Peyer's patch (tissue), 4 donors: ENCODE measurements around the gene OIT3. TPM values are rescaled to one million over a fixed set of nuclear protein-coding genes. Genes with fewer than 3 reads are reported as not detected.

Source experiments
- DNase-seq, 3 donors: peaks; one replicate each; pipeline ENCODE4 v3.0.0-alpha.2; 2017 to 2019
- H3K27ac ChIP-seq, 4 donors: fragments of 200-600 bp; sonication (generic); one replicate each; pipeline ENCODE4 v1.5.1; 2016 to 2019
- H3K27me3 ChIP-seq, 2 donors: fragments of 200-600 bp; sonication (generic); one replicate each; pipeline ENCODE4 v1.5.1; 2019
- H3K36me3 ChIP-seq, 3 donors: fragments of 200-600 bp; sonication (generic); one replicate each; pipeline ENCODE4 v1.5.1; 2016 to 2019
- H3K4me1 ChIP-seq, 4 donors: fragments of 200-600 bp; sonication (generic); one replicate each; pipeline ENCODE4 v1.5.1; 2016 to 2019
- H3K4me3 ChIP-seq, 4 donors: fragments of 200-600 bp; sonication (generic); 1 replicate in 3 of 4; 2 replicates in 1 of 4; pipeline ENCODE4 v1.5.1; 2016 to 2019; ENCODE audit warnings: mild to moderate bottlenecking in 1 of 4
- H3K9me3 ChIP-seq, 4 donors: fragments of 200-600 bp; sonication (generic); one replicate each; pipeline ENCODE4 v1.5.1; 2016 to 2019; ENCODE audit warnings: mild to moderate bottlenecking in 1 of 4
- POLR2A ChIP-seq, 2 donors: fragments of 450-650 bp; IDR thresholded peaks; one replicate each; pipeline ENCODE4 v1.5.1; 2017; ENCODE audit warnings: antibody characterized with exemption in 2 of 2, mild to moderate bottlenecking in 2 of 2, moderate library complexity in 2 of 2
- total RNA-seq, 4 donors: library from RNA; depleted of rRNA; stranded (reverse); fragments of >200 nt; gene quantifications; one replicate each; pipeline ENCODE4 v1.1.0, GENCODE V29; 2016
- TF ChIP-seq, protein P1 (sequence below), 6 experiments: fragments of 450-650 bp in 4 of 6; fragments of 200-600 bp in 2 of 6; sonication (generic) in 1 of 6; IDR thresholded peaks; one replicate each; pipeline ENCODE4 v1.5.1; 2017 to 2019; ENCODE audit warnings: antibody characterized with exemption in 6 of 6, mild to moderate bottlenecking in 3 of 6, moderate library complexity in 1 of 6

The OIT3 gene
- total RNA-seq, 4 donors from 2014 or later: 0.40 to 0.76 TPM; not detected in 2

DNA sequence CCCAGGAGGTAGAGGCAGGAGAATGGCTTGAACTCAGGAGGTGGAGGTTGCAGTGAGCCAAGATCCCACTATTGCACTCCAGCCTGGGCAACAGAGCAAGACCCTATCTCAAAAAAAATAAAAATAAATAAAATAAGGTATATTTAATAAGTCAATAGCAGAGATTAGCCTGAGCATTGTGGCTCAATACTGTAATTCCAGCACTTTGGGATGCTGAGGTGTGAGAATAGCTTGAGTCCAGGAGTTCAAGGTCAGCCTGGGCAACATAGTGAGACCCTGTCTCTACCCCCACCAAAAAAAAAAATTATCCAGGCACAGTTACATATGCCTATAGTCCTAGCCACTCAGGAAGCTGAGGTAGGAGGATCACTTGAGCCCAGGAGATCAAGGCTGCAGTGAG lies 38.4 kb upstream of the OIT3 start:
- no peak for TF ChIP-seq POLR2A (IDR thresholded peaks at IDR 0.05)
- TF ChIP-seq, protein P1, sequence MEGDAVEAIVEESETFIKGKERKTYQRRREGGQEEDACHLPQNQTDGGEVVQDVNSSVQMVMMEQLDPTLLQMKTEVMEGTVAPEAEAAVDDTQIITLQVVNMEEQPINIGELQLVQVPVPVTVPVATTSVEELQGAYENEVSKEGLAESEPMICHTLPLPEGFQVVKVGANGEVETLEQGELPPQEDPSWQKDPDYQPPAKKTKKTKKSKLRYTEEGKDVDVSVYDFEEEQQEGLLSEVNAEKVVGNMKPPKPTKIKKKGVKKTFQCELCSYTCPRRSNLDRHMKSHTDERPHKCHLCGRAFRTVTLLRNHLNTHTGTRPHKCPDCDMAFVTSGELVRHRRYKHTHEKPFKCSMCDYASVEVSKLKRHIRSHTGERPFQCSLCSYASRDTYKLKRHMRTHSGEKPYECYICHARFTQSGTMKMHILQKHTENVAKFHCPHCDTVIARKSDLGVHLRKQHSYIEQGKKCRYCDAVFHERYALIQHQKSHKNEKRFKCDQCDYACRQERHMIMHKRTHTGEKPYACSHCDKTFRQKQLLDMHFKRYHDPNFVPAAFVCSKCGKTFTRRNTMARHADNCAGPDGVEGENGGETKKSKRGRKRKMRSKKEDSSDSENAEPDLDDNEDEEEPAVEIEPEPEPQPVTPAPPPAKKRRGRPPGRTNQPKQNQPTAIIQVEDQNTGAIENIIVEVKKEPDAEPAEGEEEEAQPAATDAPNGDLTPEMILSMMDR (IDR thresholded peaks at IDR 0.05): no peak
- no peaks in the 10 kb centered on the region for H3K9me3 ChIP-seq
- H3K36me3 ChIP-seq: no peaks in the 10 kb centered on the region
- H3K27me3 ChIP-seq: no peaks in the 10 kb centered on the region
- no peak for DNase-seq
- H3K27ac ChIP-seq: no peak overlapping the region
- no peak overlapping the region for H3K4me3 ChIP-seq
- H3K4me1 ChIP-seq: no peaks in the 10 kb centered on the region

DNA sequence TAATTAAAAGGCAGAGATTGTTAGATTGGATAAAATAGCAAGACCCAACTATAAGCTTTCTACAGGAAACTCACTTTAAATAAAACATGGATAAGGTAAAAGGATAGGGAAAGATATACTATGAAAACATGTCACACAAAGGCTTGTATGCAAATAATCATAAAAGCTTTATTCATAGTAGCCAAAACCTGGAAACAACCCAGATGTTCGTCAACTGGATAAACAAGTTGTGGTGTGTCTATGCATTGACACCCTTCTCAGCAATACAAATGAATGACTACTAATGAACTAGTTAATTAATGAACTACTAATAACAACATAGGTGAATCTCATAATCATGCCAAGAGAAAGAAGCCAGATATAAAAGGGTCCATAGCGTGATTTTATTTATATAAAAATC lies 37.7 kb upstream of the OIT3 start:
- DNase-seq: no peak
- TF ChIP-seq POLR2A (IDR thresholded peaks at IDR 0.05): no peak
- TF ChIP-seq, protein P1 (IDR thresholded peaks at IDR 0.05): no peak
- peaks cover 0 to 4% (median 0%) of the 10 kb centered on the region in 3 donors for H3K36me3 ChIP-seq
- no peaks in the 10 kb centered on the region for H3K4me1 ChIP-seq
- no peaks in the 10 kb centered on the region for H3K9me3 ChIP-seq
- H3K27me3 ChIP-seq: no peaks in the 10 kb centered on the region
- no peak overlapping the region for H3K27ac ChIP-seq
- H3K4me3 ChIP-seq: no peak overlapping the region

DNA sequence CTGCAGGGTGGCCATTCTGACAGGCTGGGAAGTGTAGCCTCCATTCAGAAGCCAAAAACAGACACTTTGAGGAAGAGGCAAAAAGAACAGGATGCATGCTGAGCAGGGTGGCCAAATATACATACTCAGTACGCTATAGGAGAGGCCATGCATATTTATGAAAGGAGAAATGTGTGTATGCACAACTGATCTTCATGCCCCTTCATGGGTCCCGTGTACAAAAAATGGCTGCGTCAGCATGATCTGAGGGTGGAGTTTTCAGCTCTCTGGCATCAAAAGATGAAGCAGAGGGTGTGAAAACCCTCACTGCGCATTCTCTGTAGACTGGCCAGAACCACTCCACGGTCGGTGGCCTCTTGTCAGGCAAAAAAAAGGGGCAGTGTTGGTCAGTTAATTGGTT lies 35.5 kb upstream of the OIT3 start:
- H3K4me1 ChIP-seq: no peaks in the 10 kb centered on the region
- H3K27ac ChIP-seq: no peak overlapping the region
- H3K27me3 ChIP-seq: no peaks in the 10 kb centered on the region
- H3K9me3 ChIP-seq: no peaks in the 10 kb centered on the region
- no peak overlapping the region for H3K4me3 ChIP-seq
- no peak for TF ChIP-seq POLR2A (IDR thresholded peaks at IDR 0.05)
- TF ChIP-seq, protein P1 (IDR thresholded peaks at IDR 0.05): no peak
- H3K36me3 ChIP-seq: peaks cover 0 to 27% (median 0%) of the 10 kb centered on the region in 3 donors
- DNase-seq: no peak

DNA sequence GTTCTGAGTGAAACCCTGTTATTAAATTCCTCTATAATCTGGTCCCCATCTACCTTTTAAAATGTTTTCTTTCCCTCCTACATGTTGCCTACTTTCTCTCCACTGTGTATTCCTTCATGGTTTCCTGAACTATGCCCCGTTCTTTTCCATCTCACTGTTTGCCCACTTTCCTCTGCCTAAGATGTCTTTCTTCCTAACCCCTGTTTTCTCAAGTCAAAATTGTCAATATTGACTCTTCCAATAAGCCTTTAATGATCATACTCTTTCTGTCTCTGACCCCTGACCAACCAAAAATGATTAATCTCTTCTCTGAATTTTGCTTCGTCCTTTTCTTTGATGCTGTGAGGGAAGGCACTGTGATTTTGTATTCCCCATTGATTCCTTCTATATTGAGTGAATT lies 30.6 kb upstream of the OIT3 start:
- H3K27me3 ChIP-seq: no peaks in the 10 kb centered on the region
- H3K9me3 ChIP-seq: no peaks in the 10 kb centered on the region
- H3K27ac ChIP-seq: no peak overlapping the region
- no peak for DNase-seq
- peaks cover 0 to 35% (median 0%) of the 10 kb centered on the region in 3 donors for H3K36me3 ChIP-seq
- H3K4me1 ChIP-seq: no peaks in the 10 kb centered on the region
- no peak overlapping the region for H3K4me3 ChIP-seq
- TF ChIP-seq, protein P1 (IDR thresholded peaks at IDR 0.05): no peak
- no peak for TF ChIP-seq POLR2A (IDR thresholded peaks at IDR 0.05)

DNA sequence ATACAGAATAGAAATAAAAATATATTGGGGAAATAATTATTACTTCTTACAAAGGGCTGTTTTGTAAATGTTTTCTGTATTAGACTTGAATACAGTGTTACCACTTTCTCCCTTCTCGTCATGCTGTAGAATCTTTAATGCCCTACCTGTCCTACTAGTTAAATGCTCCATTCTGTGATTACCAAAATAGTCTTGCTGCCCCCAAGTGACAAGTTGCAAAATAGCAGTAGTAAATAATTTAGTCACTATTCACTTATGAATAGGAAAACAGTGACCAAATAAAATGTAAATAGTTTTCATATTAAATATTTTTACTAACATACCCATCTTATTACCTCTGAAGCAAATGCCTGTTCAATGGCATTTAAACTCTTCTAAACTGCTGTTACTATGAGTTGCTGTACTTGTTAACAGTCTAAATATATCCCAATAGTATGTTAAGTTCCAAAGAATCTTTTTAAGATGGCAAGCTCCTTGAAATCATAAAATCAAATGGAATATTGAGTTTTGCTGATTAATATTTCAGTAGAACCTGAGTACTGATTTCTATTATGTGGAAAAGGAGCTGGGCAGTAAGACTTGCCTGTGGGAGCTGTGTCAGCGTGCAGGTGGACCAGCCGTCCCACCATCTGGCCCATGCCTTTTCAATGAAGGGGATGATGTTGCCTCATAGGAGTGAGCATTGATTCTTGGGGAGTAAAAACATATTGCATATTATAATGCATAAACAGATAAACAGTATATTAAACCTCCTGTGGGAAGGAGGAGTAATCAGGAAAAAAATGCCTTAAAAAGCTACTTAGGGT lies 18.1 kb upstream of the OIT3 start:
- Histone ChIP-seq H3K4me3 (no peak overlapping the region), H3K27me3 (no peaks in the 10 kb centered on the region), H3K27ac (no peak overlapping the region), H3K36me3 (peaks cover 0 to 46% (median 0%) of the 10 kb centered on the region in 3 donors), H3K4me1 (no peaks in the 10 kb centered on the region), H3K9me3 (no peaks in the 10 kb centered on the region)
- DNase-seq: no peak
- TF ChIP-seq, protein P1 (IDR thresholded peaks at IDR 0.05): peak in 5 of 6 experiments; percentile 35 to 70 (median 61)
- TF ChIP-seq POLR2A (IDR thresholded peaks at IDR 0.05): no peak
